Esophagus muscularis mucosa (tissue), 4 donors: ENCODE data around the gene CCDC187. TPM values are rescaled to one million over a fixed set of nuclear protein-coding genes. Genes with fewer than 3 reads are reported as not detected.

Experiments used
- DNase-seq: peaks from one replicate; pipeline ENCODE4 v3.0.0-alpha.2; 2017; ENCODE audit errors: extremely low spot score
- H3K27ac ChIP-seq, 4 donors: fragments of 200-600 bp; sonication (generic); replicated peaks in 1 of 4; 1 replicate in 3 of 4; 2 replicates in 1 of 4; pipeline ENCODE4 v1.5.1; 2016 to 2019; ENCODE audit warnings: mild to moderate bottlenecking in 1 of 4
- H3K27me3 ChIP-seq, 4 donors: fragments of 200-600 bp; sonication (generic); one replicate each; pipeline versions ENCODE4 v1.5.1 to v1.6.0; 2016 to 2019
- H3K36me3 ChIP-seq, 4 donors: fragments of 200-600 bp; sonication (generic); one replicate each; pipeline ENCODE4 v1.5.1; 2016 to 2019
- H3K4me1 ChIP-seq, 4 donors: fragments of 200-600 bp; sonication (generic); one replicate each; pipeline ENCODE4 v1.5.1; 2016 to 2019
- H3K4me3 ChIP-seq, 4 donors: fragments of 200-600 bp; sonication (generic); 1 replicate in 2 of 4; 2 replicates in 2 of 4; pipeline ENCODE4 v1.5.1; 2016 to 2019; ENCODE audit warnings: mild to moderate bottlenecking in 4 of 4, moderate library complexity in 1 of 4
- H3K9me3 ChIP-seq, 4 donors: fragments of 200-600 bp; sonication (generic); 1 replicate in 3 of 4; 2 replicates in 1 of 4; pipeline ENCODE4 v1.5.1; 2016 to 2019
- CTCF ChIP-seq, 3 experiments: fragments of 200-600 bp in 2 of 3; fragments of 450-650 bp in 1 of 3; sonication (generic) in 2 of 3; IDR thresholded peaks; one replicate each; pipeline ENCODE4 v1.5.1; 2017 to 2019; ENCODE audit warnings: antibody characterized with exemption in 3 of 3, mild to moderate bottlenecking in 2 of 3, moderate library complexity in 1 of 3
- EP300 ChIP-seq: sonication (generic); formaldehyde crosslinking; IDR thresholded peaks from one replicate; pipeline ENCODE4 v1.6.1; 2017; ENCODE audit warnings: antibody characterized with exemption
- POLR2A ChIP-seq: fragments of 450-650 bp; IDR thresholded peaks from one replicate; pipeline ENCODE4 v1.6.1; 2017; ENCODE audit warnings: antibody characterized with exemption, moderate library complexity, mild to moderate bottlenecking, low read depth
- POLR2AphosphoS5 ChIP-seq, 2 donors: sonication (generic); formaldehyde crosslinking; IDR thresholded peaks; one replicate each; pipeline ENCODE4 v1.6.1; 2017; ENCODE audit warnings: antibody characterized with exemption in 2 of 2
- WGBS: methylation state at CpG from one replicate; pipeline ENCODE4 v1.1.5; 2018; 5-methylcytosine and 5-hydroxymethylcytosine counted together
- intact Hi-C: fragments of 100-400 bp; cut with DNase I; formaldehyde crosslinking; loops from one replicate; pipeline ENCODE4 v1.15.1; 2023
- total RNA-seq, 4 donors: library from RNA; depleted of rRNA; stranded (reverse); fragments of >200 nt; gene quantifications; one replicate each; pipeline versions ENCODE4 v1.1.0 to v1.2.1, GENCODE V29; 2016

Gene CCDC187
- total RNA-seq, 4 donors from 2014 or later, result not detected

GRCh38 chr9:136337416-136338395 lies 33.8 kb upstream of the CCDC187 start:
- intact Hi-C loops, result loop anchor here (5.0 kb wide), 1 partner anchor 60 kb away; no protein-coding TSS in a partner anchor
- TF ChIP-seq EP300 (no peak), POLR2A (no peak), POLR2AphosphoS5 (IDR thresholded peaks at IDR 0.05) (no peak), CTCF (IDR thresholded peaks at IDR 0.05) (no peak)
- no peak overlapping the region for H3K4me3 ChIP-seq
- H3K9me3 ChIP-seq, result no peaks in the 10 kb centered on the region
- no peak for DNase-seq
- H3K27ac ChIP-seq, result no peak overlapping the region
- 84% methylated on average over 28 of the region's 43 CpGs for WGBS
- H3K27me3 ChIP-seq, result no peaks in the 10 kb centered on the region
- H3K4me1 ChIP-seq, result peaks cover 13 to 25% (median 22%) of the 10 kb centered on the region in 4 donors
- H3K36me3 ChIP-seq, result peaks cover 0 to 71% (median 47%) of the 10 kb centered on the region in 4 donors

DNA sequence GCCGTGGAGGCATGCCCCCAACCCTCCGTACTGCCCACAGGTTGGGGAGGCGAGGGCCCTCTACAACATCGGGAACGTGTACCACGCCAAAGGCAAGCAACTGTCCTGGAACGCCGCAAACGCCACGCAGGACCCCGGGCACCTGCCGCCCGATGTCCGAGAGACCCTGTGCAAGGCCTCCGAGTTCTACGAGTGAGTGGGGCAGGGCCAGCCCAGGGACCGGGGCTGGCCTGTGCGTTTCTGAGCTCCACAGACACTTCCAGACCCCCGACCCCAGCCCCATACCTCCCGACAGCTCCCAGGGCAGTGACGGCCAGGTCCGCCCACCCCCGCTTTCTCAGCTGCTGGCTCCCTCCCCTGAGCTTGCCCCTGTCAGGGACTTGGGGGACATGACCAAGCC lies 33.0 kb upstream of the CCDC187 start:
- 89% methylated on average over 5 of the region's 23 CpGs for WGBS
- no peak for TF ChIP-seq CTCF (IDR thresholded peaks at IDR 0.05)
- intact Hi-C loops, result loop anchor here (5.0 kb wide), 1 partner anchor 60 kb away; no protein-coding TSS in a partner anchor
- Histone ChIP-seq H3K27ac (no peak overlapping the region), H3K9me3 (no peaks in the 10 kb centered on the region), H3K36me3 (peaks cover 0 to 71% (median 50%) of the 10 kb centered on the region in 4 donors), H3K27me3 (no peaks in the 10 kb centered on the region), H3K4me1 (peaks cover 4 to 19% (median 14%) of the 10 kb centered on the region in 4 donors), H3K4me3 (no peak overlapping the region)
- no peak for DNase-seq

DNA sequence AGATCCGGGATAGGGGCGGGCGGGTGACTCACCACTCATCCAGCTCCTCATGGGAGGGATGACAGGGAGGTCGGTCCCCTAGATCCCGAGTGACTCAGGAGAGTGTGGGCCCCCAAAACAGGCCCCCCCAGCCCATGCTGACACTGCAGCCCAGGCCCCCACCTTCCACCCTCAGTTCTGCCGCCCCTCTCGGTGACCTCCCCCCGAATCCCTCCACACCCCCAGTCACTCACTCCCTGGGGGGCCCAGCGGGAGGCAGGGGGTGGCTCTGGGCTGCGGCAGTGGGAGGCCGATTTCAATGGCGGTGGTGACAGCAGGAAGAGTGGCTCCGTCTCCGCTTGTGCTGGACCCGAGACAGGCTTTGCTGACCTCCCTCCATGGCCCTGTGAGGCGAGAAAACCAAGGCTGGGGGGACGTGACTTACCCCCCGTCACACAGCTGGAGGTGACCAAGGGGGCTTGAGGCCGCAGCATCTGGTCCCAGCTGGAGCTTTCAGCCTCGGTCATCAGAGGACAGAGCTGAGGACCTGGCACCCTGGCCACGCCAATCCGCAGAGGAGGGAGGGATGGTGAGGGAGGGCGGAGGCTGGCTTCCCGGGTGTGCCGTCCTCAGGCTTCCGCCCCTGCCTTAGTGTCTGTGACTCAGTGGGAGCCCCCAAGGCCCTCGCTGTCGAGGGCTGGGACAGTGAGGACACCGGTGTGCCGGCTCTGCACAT lies 32.4 kb upstream of the CCDC187 start:
- Histone ChIP-seq H3K27me3 (no peaks in the 10 kb centered on the region), H3K36me3 (peaks cover 0 to 75% (median 51%) of the 10 kb centered on the region in 4 donors), H3K9me3 (no peaks in the 10 kb centered on the region), H3K27ac (no peak overlapping the region), H3K4me1 (peaks cover 0 to 13% (median 8%) of the 10 kb centered on the region in 4 donors), H3K4me3 (no peak overlapping the region)
- intact Hi-C loops, result loop anchor here (5.0 kb wide), 1 partner anchor 61 kb away; no protein-coding TSS in a partner anchor
- WGBS, result 80% methylated on average over 4 of the region's 30 CpGs
- DNase-seq, result no peak
- TF ChIP-seq POLR2AphosphoS5 (IDR thresholded peaks at IDR 0.05), result no peak
- TF ChIP-seq CTCF (IDR thresholded peaks at IDR 0.05), result no peak
- no peak for TF ChIP-seq POLR2A
- TF ChIP-seq EP300, result no peak

GRCh38 chr9:136335296-136336155 lies 31.6 kb upstream of the CCDC187 start:
- H3K4me1 ChIP-seq, result peaks cover 0 to 8% (median 7%) of the 10 kb centered on the region in 4 donors
- H3K9me3 ChIP-seq, result no peaks in the 10 kb centered on the region
- DNase-seq, result no peak
- peaks cover 0 to 69% (median 47%) of the 10 kb centered on the region in 4 donors for H3K36me3 ChIP-seq
- intact Hi-C loops, result loop anchor here (5.0 kb wide), 1 partner anchor 62 kb away; no protein-coding TSS in a partner anchor
- H3K27ac ChIP-seq, result no peak overlapping the region
- WGBS, result 86% methylated on average over 13 of the region's 26 CpGs
- no peak for TF ChIP-seq POLR2A
- no peak for TF ChIP-seq CTCF (IDR thresholded peaks at IDR 0.05)
- no peak for TF ChIP-seq EP300
- TF ChIP-seq POLR2AphosphoS5 (IDR thresholded peaks at IDR 0.05), result no peak
- no peaks in the 10 kb centered on the region for H3K27me3 ChIP-seq
- H3K4me3 ChIP-seq, result no peak overlapping the region
